ENCODE results near the gene MAML2.

MAML2 gene

DNA sequence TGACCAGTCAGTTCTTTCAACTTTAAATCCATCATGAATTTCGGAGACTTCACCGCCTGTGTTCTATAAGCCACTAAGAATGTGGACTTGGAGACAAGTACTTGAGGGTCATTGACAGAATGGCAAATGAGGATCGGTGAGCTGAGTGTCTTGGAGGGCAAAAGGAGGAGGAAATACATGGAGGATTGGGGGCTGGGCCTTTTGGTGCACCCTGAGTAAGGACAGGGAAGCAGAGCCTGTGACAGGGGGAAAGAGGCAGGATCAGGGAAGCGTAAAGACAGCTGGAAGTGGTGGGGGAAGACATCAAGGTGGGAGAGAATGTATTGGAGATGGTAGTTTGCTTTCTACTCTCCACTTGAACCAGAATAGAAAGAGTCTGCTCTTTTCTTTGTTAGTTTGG, 348.7 kb downstream of the MAML2 start:
- DNase-seq: no peak

DNA sequence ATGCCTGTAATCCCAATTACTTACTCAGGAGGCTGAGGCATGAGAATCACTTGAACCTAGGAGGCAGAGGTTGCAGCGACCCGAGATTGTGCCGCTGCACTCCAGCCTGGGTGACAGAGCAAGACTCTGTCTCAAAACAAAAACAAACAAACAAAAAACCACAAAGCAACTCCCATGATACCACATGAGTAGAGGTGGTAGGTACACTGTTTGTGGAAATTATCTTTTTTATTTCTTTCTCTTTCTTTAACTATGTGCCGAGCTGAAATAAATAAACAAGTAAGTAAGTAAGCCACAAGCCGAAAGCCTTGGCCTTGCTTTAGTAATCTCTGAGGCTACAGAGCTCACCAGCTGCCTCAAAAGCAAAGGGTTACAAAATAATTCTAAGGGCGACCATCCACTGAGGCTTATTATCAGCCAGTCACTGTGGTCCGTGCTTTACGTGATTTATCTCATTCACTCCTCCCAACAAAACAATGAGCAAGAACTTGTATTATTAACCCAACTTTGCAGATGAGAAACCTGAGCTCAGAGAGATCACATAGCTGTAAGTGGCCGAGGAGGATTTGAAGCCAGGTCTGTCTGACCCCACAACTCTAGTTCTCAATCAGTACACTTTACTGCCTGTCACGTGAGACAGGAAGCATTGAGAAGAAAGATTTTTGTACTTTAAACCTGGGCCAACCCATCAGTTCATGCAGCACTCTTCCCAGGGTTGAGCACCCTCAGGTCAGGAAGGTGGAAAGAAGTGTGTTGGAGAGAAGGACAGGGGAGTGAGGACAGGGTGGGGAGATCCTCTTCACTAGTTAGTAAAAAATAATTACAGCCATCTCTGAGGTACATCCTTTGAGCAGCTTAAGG, 349.3 kb downstream of the MAML2 start:
- no peak for DNase-seq

DNA sequence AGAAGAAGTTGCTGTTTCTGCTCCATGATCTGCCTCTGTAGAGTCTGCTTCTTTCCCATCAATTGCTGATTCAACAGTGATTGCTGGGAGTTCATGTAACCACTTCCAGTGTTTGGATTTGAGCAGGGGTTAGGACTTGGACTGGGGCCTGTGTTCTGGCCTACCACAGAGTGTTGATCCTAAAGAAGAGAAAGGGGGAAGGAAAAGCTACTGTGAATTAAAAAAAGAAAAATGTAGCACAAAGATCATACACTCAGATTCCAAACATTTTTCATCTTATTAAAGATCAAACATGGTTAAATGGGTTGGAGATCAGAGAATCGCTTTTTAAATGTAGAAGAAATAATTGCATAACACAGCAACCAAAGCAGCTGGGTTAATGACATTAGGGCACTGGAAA, 351.4 kb downstream of the MAML2 start:
- DNase-seq: no peak

DNA sequence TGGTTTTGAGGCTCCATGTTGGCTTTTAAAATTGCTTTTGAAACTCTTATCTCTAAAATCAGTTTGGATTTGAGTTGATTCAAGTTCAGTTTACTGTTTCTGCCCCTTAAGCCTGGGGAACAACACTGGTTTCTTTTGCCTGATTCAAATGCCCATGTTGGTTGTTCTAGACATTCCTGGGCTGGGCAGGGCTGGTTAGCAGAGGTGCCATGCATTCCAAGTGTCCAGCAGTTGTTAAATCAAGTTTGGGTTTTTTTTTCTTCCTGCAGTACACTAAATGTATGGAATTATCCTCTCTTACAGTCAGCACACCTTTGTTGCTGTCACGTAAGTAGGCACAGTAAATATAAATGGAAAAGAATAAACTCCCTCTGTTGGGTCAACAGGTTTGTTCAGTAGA, 351.9 kb downstream of the MAML2 start:
- DNase-seq: no peak

DNA sequence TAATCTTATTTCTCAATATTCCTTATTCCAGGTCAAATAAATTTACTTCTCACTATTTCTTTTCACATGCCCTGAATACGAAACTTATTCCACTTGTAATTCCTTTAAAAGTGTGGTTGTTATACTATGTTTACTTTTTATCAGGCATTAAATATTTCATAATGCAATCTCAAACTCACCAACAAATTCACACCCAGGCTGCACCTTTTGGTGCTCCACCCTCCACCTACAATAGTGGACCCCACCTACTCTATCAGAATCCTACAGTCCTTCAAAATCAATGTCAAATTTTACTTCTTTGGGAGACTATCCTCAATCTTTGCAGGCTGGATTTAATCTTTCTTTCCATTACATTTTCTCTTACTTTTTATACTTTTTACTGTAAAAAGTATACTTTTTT, 353.2 kb downstream of the MAML2 start:
- no peak for DNase-seq

DNA sequence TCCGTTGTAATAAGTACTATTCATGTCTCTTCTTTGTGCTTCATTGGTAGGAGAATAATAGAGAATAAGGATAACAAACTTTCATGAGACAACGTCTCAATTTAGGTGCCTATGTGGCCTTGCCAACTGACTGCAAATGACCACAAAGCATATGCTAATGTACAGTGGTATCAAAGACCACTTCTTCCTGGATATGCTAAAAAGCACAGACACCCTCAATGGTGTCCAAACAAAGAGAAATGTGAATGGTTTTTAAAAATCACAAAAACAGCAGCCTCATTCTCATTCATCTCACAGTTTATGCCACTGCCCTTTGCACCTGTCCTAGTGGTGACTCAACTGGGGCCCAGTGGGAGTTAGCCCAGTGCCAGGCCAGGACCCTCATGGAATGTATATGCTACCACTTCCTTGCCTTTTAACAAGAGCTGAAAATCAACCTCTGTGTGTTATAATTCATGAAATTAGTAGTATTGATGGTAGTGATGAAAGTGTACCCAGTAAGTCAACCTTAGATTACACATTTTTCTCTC, 353.9 kb downstream of the MAML2 start:
- no peak for DNase-seq

DNA sequence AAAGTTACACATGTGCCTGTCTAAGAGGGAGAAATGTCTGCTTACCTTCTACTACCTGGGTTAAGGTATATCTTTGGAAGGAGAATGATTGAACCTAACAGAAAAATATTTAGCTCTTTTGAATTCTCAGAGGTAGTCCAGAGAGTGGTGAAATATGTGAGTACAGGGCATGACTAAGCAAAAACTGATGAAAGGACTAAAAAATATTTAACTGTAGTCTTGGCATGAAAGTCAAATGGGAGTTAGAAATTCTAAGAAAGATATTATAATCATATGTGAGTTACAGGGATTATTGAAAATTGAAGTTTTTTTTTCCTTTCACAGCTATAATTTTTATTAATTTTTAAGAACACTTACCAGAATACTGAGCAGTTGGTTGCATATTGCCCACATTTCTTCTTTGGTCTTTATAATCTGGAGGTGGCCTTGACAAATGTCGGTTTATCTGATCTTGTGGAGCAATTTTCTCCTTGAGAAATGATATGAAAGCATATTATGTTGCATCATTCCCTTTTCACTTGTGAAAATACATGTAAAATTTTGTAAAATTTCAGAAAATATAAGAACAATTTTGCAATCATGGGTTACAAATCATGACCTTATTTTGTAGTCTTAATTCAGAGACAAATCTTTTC, 357.7 kb downstream of the MAML2 start:
- no peak for DNase-seq

DNA sequence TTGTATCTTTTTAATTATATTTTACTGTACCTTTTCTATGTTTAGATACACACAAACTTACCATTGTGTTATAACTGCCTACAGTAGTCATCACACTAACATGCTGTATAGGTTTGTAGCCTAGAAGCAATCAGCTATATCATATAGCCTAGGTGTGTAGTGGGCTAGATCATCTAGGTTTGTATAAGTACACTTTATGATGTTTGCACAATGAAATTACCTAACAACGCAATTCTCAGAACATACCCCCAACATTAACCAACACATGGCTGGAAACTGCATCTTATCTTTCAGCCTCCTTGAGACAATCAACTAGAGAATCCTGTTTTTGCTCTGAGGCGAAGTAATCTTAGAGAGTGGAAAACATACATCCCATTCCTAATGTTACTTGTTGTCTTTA, 358.9 kb downstream of the MAML2 start:
- no peak for DNase-seq

DNA sequence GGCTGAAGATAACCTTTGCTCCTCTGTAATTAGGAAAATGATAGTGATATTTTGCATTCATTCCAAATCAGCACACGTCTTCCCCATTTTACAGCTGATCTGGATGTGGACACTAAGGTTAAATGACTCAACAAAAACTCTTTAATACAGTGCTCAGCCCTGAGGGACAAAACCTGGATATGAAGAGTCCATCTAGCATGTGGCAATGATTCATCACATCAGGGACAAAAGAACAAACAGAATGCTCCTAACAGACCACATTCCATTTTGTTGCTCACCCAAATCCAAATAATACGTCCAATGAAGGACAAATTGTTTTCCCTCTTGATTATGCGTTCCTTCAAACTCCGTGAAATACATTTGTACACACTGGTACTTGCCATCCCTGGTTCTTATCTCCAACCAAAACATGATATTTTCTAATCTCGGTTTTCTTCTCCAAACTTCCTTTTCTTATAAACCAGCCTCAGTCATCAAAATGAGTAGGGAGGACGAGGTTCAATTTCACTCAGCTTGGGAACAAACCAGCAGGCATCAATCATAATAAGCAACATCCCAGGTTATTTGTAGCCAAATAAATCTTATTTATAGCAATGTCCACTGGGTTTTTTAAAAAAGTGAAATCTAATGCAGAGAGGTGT, 365.3 kb downstream of the MAML2 start:
- DNase-seq: no peak

DNA sequence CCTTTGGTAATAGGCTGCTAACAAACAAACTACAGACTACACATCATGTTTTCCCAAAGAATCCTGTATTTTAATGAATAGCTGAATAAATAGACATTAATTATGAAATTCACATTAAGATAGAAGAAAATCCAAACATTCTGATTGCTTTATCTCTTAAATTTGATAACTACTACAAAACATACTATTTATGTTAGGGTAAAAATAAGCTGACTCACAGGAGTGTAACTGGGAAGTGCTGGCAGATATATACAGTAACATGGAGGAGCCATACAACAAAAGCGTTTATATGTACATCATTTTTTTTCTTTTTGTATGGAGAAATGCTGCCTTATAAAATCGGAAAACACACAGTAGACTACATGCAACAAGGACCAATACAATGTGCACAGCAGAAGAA, 366.4 kb downstream of the MAML2 start:
- no peak for DNase-seq

DNA sequence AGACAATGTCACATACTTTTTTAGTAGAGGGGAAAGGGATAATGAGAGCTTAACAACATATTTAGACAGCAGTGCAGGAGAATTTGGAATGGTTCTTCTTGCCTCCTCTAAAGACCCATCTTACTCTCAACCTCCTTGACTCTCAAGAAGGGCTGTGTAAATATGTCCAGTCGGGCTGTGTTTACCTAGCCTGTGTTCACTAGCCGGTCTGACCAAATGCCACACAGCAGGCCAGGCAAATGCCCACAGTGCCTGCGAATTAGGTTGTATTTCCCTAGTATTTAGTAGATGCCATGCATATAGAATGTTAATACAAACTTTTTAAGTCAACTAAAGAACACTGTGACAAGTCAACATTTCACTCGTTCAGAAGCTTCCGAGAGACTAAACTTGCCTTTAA, 367.7 kb downstream of the MAML2 start:
- no peak for DNase-seq

DNA sequence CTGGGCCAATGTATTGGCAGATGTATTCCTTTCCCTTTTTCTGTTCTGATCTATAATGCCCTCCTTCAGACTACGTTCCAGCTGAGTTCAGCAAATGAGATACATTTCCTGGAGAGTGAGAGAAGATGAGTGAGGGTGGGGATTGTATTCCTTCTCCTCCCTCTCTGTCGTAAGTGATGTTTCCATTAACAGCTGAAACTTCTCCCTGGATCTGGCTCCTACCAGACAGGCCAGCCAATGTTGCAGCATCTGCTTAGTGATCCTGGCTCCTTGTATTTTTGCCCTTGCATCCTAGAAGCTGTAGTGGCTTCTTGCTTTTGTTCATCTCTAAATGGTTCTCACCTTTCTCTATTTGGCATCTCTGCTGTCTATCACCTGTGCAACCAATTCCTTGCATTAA, 370.9 kb downstream of the MAML2 start:
- DNase-seq: no peak

DNA sequence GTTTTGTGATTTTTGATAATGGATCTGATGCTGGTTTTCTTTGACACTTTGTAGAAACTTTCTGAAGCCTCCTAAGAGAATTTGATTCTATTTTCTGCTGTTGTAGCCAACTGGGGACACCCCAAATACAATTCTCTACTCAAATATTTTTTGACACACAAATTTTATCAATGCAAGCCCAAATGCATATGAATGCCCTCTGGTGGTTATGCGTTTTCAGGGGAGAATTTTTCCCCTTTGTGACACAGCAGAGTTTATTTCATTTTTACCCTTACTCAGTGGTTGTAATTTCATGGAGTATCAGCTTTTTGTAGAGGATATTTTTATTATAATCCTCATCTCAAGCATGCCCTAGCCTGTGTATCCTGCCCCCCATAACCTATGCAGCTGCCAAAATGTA, 374.4 kb downstream of the MAML2 start:
- DNase-seq: no peak

DNA sequence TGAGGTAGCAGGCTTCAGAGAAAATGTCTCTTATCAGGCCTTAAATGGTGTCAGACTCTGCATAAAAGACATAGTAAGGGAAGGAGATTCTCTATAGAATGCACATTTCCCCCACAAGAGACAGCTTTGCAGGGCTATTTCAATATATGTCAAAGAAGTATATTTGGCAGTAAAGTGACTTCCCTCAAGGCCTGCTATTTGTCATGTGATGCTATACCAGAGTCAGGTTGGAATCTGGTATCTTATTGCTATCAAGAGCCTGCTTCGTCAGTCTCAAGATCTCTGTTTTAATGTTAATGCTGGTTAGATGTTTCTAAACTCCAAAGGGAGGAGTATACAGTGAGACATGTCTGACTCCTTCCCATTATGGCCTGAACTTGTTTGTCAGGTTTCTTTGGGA, 378.7 kb downstream of the MAML2 start:
- no peak for DNase-seq

DNA sequence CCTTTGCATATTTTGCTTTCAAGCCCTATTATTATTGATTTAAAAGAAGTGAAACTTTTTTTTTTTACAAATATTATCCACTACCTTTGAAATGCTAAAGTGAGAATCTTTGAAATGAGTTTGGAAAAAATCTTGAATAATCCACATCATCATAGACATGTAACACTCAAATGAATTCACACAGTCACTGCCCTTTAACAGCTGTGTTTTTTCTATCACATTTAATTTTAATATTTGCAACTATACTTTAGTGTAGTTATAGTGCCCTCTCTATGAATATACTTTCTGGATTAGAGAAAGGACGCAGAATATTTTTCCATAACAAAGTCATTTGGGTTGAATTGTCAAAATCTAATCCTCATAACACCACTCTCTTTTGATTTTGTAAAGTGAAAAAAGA, 381.2 kb downstream of the MAML2 start:
- no peak for DNase-seq

DNA sequence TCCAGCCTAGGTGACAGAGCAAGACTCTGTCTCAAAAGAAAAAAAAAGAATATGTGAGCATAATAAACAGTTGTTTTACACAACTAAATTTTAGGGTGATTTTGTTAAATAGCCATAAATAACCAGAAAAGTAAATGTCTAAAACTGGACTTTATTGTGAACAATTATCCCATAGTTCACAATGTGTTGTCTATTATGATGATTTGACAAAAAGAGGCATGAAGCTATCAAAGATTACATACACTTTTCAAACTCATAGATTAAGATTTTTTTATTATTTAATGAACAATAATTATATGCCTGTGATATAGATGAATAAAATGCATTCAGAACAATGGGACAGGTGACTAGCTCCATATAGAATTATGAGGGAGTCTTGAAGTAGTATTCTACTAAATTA, 392.1 kb downstream of the MAML2 start:
- DNase-seq: no peak

DNA sequence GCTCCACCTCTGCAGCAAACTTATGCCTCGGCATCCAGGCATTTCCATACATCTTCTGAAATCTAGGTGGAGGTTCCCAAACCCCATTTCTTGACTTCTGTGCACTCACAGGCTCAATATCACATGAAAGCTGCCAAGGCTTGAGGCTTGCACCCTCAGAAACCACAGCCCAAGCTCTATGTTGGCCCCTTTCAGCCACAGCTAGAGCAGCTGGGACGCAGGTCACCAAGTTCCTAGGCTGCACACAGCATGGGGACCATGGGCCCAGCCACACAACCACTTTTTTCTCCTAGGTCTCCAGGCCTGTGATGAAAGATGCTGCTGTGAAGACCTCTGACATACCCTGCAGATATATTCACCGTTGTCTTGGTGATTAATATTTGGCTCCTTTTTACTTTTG, 394.4 kb downstream of the MAML2 start:
- DNase-seq: no peak

DNA sequence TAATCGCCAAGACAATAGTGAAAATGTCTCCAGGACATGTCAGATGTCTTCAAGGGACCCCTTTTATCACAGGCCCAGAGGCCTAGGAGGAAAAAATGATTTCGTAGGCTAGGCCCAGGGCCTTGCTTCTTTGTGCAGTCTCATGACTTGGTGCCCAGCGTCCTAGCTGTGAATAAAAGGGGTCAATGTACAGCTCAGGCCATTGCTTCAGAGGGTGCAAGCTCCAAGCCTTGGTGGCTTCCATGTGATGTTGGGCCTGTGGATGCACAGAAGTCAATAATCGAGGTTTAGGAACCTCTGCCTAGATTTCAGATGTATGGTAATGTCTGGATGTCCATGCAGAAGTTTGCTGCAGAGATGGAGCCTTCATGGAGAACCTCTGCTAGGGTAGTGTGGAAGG, 398.4 kb downstream of the MAML2 start:
- DNase-seq: no peak

DNA sequence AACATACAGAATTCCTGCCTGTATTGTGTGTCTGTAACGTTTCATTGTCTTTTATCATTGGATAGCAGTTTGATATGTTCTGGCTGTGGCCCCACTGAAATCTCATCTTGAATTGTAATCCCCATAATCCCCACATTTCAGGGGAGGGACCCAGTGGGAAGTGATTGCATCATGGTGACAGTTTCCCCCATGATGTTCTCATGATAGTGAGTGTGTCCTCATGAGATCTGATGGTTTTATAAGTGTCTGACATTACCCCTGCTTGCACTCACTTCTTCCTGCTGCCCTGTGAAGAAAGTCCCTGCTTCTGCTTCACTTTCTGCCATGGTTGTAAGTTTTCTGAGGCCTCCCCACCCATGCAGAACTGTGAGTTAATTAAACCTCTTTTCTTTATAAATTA, 399.4 kb downstream of the MAML2 start:
- DNase-seq: no peak

DNA sequence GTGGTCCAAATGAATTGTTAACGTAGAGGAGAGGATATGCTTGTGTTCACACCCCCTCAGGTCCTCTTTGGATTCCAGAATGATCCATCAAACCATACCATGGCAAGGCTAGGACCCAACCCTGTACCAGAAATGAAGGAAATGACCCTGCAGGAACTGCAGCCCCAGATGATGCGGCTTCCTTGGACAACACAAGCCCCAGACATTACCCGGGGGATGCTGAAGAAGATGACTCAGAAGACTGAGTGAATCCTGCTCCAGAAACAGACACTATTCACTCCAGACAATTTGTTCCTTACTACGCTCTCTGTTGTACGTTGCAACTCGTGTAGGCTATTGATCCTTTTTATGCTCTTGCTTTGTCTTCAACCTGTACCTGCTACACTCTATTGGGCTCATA, 403.9 kb downstream of the MAML2 start:
- DNase-seq: no peak

DNA sequence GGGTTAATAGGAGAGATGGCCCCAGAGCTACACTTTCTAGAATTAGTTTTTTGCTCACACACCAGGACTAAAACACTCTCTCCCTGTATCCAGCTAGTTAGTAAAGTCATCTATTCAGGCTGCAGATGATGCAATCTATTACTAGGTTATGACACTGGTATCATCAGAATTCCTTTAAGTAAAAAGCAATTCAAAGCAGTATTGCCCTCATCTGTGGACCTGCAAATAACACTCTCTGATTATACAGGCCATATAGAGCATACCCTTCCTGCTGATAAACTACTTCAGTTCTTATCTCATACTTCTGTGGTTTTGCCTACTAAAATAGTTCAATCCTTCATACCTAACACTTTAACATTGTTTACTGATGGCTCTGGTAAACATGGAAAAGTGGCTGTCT, 405.6 kb downstream of the MAML2 start:
- no peak for DNase-seq

DNA sequence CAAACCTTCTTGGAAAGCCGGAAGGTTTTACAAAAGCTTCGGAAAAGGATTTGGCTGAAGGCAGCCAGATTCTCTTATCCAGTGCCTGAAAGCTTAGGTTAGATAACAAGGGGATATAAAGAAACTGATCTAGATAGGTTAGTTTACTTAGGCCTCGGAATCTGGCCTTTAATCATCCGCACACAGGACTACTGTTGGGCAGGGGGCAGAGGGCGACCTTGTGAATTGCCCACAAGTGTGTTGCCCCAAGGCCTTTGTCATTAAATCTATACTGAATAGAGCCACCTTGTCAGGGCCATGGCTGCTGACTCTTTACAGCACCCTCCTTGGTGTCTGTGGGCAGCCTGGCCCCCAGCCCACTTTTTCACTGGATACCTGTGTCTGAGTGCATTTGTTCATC, 409.4 kb downstream of the MAML2 start:
- DNase-seq: no peak

DNA sequence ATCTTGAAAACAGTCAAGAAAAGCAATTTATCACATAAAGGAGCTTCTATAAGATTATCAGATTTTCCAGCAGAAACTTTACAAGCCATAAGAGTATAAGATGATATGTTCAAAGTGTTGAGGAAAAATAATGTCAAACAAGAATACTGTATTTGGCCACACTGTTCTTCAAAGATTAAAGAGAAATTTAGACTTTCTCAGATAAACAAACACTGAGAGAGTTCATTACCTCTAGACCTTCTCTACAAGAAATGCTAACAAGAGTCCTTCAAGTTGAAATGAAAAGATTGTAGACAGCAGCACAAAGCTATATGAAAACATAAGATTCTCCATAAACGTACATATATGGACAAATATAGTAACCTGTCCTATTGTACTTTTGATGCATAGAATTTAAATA, 411.1 kb downstream of the MAML2 start:
- no peak for DNase-seq

DNA sequence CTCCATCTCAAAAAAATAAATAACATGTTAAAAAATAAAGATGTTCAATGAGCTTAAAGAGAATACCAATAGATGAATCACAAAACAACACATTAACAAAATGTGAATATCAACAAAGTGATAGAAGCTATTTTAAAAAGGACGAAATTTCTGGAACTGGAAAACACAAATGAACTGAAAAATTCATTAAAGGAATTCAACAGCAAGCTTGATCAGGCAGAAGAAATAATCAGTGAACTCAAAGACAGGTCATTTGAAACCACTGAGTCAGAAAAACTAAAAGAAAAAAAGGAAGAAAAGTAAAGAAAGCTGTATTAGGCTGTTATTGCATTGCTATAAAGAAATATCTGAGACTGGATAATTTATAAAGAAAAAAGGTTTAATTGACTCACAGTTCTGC, 412.0 kb downstream of the MAML2 start:
- DNase-seq: no peak

Data from right forelimb (tissue), 1 donor.